Measurements from ENCODE around the gene GLG1. TPM values are rescaled to one million over a fixed set of nuclear protein-coding genes. Genes with fewer than 3 reads are reported as not detected.
"Not testable (repeated sequence)": the region's sequence is repeated elsewhere in the genome, so short reads cannot be mapped to it uniquely, and the experiment has no call there.

GLG1 gene
- total RNA-seq, 1 experiment from 2014 or later, result 139 TPM

DNA sequence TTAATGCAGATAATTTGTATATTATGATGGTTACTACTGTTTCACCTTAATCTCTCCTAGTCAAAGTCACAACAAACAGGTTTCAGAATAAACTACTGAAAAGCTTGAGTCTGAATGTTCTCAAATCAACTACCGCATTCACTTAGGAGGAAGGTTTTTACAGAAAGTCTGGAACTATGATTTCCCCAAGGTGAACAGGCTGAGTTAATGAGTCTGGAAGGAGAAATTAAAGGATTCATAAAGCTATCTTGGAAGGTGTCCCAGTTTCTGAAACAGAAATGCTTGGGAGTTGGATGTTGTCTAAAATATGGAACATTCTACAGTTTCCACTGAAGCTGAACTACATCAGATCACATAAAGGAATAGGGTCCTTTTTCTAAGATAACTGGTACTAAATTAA is 69.2 kb downstream of the GLG1 start:
- DNase-seq; CTCF ChIA-PET; H3K36me3 Mint-ChIP-seq (ENCODE audit: insufficient read depth, unreplicated experiment); H3K4me3 Mint-ChIP-seq (ENCODE audit: low read depth, unreplicated experiment); H3K27ac Mint-ChIP-seq (ENCODE audit: unreplicated experiment); intact Hi-C loops (cut with micrococcal nuclease; ENCODE audit: unreplicated experiment); H3K27me3 Mint-ChIP-seq (ENCODE audit: unreplicated experiment); H3K9me3 Mint-ChIP-seq (ENCODE audit: low read depth, unreplicated experiment); H3K4me1 Mint-ChIP-seq (ENCODE audit: low read depth, unreplicated experiment); BruUV-seq (replicated peaks): not testable (repeated sequence)

DNA sequence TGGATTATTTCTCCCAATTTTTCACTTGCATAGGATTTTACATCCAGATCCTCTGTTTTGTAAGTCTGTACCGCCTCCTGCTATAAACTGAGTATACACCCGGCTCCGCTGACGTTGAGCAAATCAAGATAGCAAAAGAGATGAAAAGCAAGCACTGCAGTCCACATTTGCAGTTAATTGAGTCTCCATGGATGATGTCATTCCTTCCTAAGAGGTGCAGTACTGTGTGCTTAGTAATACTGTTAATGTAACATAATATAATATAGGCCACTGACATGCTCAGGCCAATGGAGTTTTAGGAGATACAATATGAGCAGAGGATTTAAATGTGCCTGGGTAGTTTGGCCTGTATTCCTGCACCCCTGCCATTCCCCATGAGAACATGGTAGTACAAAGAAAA is 72.3 kb downstream of the GLG1 start:
- H3K4me1 Mint-ChIP-seq (ENCODE audit: low read depth, unreplicated experiment); CTCF ChIA-PET; DNase-seq; H3K27ac Mint-ChIP-seq (ENCODE audit: unreplicated experiment); intact Hi-C loops (cut with micrococcal nuclease; ENCODE audit: unreplicated experiment); H3K4me3 Mint-ChIP-seq (ENCODE audit: low read depth, unreplicated experiment); H3K9me3 Mint-ChIP-seq (ENCODE audit: low read depth, unreplicated experiment); H3K36me3 Mint-ChIP-seq (ENCODE audit: insufficient read depth, unreplicated experiment); BruUV-seq (replicated peaks); H3K27me3 Mint-ChIP-seq (ENCODE audit: unreplicated experiment): not testable (repeated sequence)

DNA sequence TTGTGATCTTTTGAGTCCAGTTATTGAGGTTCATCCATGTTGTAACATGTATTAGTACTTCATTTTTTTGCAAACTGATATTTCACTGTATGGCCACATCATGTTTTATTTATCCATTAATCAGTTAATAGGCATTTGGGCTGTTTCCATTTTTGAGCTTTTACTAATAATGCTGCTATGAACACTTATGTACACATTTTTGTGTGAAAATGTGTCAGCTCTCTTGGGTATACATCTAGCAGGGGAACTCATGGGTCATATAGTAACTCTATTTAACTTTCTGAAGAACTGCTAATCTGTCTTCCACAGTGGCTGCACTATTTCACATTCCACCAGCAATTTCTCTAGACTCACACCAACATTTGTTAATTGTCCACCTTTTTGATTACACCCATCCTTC is 82.0 kb downstream of the GLG1 start:
- Mint-ChIP-seq H3K27ac (ENCODE audit: unreplicated experiment) (no peak overlapping the region), H3K36me3 (ENCODE audit: insufficient read depth, unreplicated experiment) (peaks cover 4% of the 10 kb centered on the region), H3K27me3 (ENCODE audit: unreplicated experiment) (no peaks in the 10 kb centered on the region), H3K4me3 (ENCODE audit: low read depth, unreplicated experiment) (no peak overlapping the region), H3K4me1 (ENCODE audit: low read depth, unreplicated experiment) (peaks cover 8% of the 10 kb centered on the region), H3K9me3 (ENCODE audit: low read depth, unreplicated experiment) (no peaks in the 10 kb centered on the region)
- DNase-seq, result no peak
- CTCF ChIA-PET, result no interaction called here
- intact Hi-C loops (cut with micrococcal nuclease; ENCODE audit: unreplicated experiment), result no loop called here
- TF ChIP-seq, protein P1, sequence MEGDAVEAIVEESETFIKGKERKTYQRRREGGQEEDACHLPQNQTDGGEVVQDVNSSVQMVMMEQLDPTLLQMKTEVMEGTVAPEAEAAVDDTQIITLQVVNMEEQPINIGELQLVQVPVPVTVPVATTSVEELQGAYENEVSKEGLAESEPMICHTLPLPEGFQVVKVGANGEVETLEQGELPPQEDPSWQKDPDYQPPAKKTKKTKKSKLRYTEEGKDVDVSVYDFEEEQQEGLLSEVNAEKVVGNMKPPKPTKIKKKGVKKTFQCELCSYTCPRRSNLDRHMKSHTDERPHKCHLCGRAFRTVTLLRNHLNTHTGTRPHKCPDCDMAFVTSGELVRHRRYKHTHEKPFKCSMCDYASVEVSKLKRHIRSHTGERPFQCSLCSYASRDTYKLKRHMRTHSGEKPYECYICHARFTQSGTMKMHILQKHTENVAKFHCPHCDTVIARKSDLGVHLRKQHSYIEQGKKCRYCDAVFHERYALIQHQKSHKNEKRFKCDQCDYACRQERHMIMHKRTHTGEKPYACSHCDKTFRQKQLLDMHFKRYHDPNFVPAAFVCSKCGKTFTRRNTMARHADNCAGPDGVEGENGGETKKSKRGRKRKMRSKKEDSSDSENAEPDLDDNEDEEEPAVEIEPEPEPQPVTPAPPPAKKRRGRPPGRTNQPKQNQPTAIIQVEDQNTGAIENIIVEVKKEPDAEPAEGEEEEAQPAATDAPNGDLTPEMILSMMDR (IDR thresholded peaks at IDR 0.05; ENCODE audit: unreplicated experiment), result no peak
- no TSS peak for BruUV-seq (replicated peaks)

GRCh38 chr16:74524117-74524516 is 82.8 kb downstream of the GLG1 start:
- DNase-seq, result no peak
- intact Hi-C loops (cut with micrococcal nuclease; ENCODE audit: unreplicated experiment), result no loop called here
- Mint-ChIP-seq H3K27me3 (ENCODE audit: unreplicated experiment) (no peaks in the 10 kb centered on the region), H3K9me3 (ENCODE audit: low read depth, unreplicated experiment) (no peaks in the 10 kb centered on the region), H3K4me1 (ENCODE audit: low read depth, unreplicated experiment) (peaks cover 8% of the 10 kb centered on the region), H3K4me3 (ENCODE audit: low read depth, unreplicated experiment) (no peak overlapping the region), H3K27ac (ENCODE audit: unreplicated experiment) (no peak overlapping the region), H3K36me3 (ENCODE audit: insufficient read depth, unreplicated experiment) (peaks cover 4% of the 10 kb centered on the region)
- TF ChIP-seq, protein P1 (IDR thresholded peaks at IDR 0.05; ENCODE audit: unreplicated experiment), result no peak
- CTCF ChIA-PET, result no interaction called here
- no TSS peak for BruUV-seq (replicated peaks)

- H3K36me3 Mint-ChIP-seq (ENCODE audit: insufficient read depth, unreplicated experiment); H3K4me1 Mint-ChIP-seq (ENCODE audit: low read depth, unreplicated experiment); H3K4me3 Mint-ChIP-seq (ENCODE audit: low read depth, unreplicated experiment); H3K9me3 Mint-ChIP-seq (ENCODE audit: low read depth, unreplicated experiment); H3K27me3 Mint-ChIP-seq (ENCODE audit: unreplicated experiment); CTCF ChIA-PET; BruUV-seq (replicated peaks); H3K27ac Mint-ChIP-seq (ENCODE audit: unreplicated experiment); intact Hi-C loops (cut with micrococcal nuclease; ENCODE audit: unreplicated experiment); DNase-seq: not testable (repeated sequence)
Observed at GRCh38 chr16:74523706-74524105, 83.2 kb downstream of the GLG1 start.

- no TSS peak for BruUV-seq (replicated peaks)
- no peaks in the 10 kb centered on the region for H3K36me3 Mint-ChIP-seq (ENCODE audit: insufficient read depth, unreplicated experiment)
- H3K4me3 Mint-ChIP-seq (ENCODE audit: low read depth, unreplicated experiment), result no peak overlapping the region
- no peaks in the 10 kb centered on the region for H3K9me3 Mint-ChIP-seq (ENCODE audit: low read depth, unreplicated experiment)
- no peak for DNase-seq
- H3K4me1 Mint-ChIP-seq (ENCODE audit: low read depth, unreplicated experiment), result peaks cover 8% of the 10 kb centered on the region
- TF ChIP-seq, protein P1 (IDR thresholded peaks at IDR 0.05; ENCODE audit: unreplicated experiment), result no peak
- no peaks in the 10 kb centered on the region for H3K27me3 Mint-ChIP-seq (ENCODE audit: unreplicated experiment)
- no peak overlapping the region for H3K27ac Mint-ChIP-seq (ENCODE audit: unreplicated experiment)
- CTCF ChIA-PET, result no interaction called here
- intact Hi-C loops (cut with micrococcal nuclease; ENCODE audit: unreplicated experiment), result no loop called here
Observed at GRCh38 chr16:74522160-74522559, 84.8 kb downstream of the GLG1 start.

Data from Calu3 (cell line).